ENCODE measurements around the gene TMEM245.

DNA sequence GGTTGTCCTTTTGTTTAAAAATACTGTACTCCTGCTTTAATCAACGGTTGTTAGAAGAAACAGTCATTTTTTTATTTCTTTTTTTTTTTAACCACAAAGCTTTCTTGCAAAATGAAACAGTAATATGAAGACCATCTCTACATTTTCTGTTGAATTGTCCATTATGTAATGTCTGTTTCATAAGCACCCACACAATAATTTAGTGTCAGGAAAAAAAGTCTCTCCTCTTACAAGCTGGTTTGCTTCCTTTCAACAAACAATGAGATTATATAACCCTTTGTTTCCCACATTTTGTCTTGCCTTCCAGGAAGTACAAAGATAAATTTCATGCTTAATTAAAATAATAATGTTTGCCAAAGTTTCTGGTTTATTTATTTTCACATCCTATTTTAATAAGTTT, 123.1 kb downstream of the TMEM245 start:
- TF ChIP-seq, protein P1, sequence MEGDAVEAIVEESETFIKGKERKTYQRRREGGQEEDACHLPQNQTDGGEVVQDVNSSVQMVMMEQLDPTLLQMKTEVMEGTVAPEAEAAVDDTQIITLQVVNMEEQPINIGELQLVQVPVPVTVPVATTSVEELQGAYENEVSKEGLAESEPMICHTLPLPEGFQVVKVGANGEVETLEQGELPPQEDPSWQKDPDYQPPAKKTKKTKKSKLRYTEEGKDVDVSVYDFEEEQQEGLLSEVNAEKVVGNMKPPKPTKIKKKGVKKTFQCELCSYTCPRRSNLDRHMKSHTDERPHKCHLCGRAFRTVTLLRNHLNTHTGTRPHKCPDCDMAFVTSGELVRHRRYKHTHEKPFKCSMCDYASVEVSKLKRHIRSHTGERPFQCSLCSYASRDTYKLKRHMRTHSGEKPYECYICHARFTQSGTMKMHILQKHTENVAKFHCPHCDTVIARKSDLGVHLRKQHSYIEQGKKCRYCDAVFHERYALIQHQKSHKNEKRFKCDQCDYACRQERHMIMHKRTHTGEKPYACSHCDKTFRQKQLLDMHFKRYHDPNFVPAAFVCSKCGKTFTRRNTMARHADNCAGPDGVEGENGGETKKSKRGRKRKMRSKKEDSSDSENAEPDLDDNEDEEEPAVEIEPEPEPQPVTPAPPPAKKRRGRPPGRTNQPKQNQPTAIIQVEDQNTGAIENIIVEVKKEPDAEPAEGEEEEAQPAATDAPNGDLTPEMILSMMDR (IDR thresholded peaks at IDR 0.05; ENCODE audit: low read depth, low read length): no peak
- no peak for TF ChIP-seq POLR2A (IDR thresholded peaks at IDR 0.05; ENCODE audit: extremely low read depth, insufficient read length)
